Measurements from ENCODE around the gene ERBB2.

Gene ERBB2

GRCh38 chr17:39726617-39727016, 26.8 kb downstream of the ERBB2 start:
- no peak for DNase-seq (ENCODE audit: low spot score)

DNA sequence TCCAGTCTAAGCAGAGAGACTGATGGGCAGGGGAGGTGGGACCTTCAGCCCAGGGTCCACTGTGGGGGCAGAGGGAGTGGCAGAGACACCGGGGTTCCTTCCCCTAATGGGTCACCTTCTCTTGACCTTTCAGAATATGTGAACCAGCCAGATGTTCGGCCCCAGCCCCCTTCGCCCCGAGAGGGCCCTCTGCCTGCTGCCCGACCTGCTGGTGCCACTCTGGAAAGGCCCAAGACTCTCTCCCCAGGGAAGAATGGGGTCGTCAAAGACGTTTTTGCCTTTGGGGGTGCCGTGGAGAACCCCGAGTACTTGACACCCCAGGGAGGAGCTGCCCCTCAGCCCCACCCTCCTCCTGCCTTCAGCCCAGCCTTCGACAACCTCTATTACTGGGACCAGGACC, 27.7 kb downstream of the ERBB2 start:
- no peak for DNase-seq (ENCODE audit: low spot score)

DNA sequence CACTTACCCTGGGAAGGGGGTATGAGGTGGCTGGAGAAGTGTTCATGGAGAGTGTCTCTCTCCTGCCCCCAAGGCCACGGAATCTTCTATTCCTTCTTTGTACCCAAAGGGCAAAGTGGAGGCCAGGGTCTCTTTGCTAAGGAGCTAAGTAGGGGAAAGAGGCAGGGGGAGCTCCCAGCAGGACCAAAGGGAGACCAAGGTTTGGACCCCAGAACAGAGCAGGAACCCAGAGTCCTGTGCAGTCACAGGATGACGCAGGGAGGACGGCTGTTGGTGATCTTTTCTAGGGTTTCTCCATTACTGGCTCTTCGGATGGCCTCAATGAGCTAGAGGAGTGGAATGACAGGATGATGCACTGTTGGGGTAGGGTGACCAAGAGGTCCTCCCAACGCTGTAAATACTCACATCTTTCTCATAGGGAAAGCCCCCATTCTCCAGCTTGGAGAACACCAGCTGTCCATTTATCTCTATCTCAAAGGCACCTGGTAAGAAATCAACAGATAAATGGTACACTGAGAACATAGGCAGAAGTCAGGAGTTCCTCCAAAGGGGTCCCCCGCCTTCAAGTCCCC, 29.5 kb downstream of the ERBB2 start:
- peak; percentile 62 for DNase-seq (ENCODE audit: low spot score)

DNA sequence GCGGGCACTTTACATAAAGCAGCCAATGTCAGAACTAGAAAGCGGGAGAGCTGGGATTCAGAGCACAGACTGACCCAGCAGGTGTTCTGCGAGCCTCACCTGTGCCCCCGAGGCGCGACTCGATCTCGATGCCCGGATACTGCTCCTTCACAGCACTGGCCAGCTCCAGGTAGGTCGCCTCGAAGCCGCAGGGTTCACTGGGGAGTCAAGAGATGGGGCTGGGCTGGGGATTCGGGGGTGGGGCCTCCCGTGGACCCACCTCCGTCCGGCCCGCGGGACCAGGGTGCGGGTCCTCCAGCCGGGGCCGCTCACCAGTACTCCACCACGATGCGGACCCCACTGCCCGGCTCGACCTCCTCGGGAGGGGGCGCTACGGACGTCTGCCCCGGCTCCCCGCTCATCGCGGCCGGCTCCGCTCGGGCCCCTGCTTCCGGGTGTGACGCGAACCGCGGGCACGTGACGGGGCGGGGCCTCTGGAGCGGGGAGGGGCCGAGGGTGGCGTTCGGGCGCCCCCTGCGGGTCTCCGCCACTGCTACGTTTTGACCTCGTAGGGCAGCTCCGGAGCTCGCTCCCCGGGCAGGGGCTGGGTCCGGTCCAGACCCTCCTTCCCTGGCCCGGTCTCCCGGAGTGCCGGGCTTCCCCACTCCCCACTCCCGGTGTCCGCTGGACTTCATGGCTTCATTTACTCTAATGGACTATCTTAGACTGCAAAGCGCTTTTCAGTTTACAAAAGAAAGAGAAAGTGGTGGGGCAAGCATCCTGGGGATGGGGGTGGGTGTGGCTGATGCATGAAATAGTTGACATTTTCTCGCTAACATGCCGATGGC, 30.4 kb downstream of the ERBB2 start, which contains the start of gene MIEN1:
MIEN1 (minus strand) TSS at position 438 of the 827 bp plus-strand sequence; CDS start at position 401, 37 bp downstream.
- DNase-seq (ENCODE audit: low spot score) = peak; percentile 84

GRCh38 chr17:39732586-39732985, 32.7 kb downstream of the ERBB2 start:
- DNase-seq (ENCODE audit: low spot score) = no peak

DNA sequence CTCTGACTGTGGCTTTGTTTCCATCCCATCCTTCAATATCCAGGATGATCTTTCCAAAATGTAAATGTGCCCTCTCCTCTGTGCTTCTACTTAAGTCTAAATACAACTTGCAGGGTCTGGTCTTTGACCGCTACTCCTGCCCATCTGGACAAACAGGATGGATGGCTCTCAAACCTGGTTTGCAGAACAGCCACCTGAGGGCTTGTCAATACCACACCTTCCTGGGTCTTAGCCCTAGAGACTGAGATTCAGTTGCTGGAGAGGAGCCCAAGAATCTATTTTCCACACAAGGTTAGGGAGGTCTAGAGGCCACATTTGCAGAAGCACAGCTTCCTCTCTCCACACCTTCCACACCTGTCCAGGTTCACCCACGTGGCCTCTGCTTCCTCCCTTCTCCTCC, 36.0 kb downstream of the ERBB2 start:
- DNase-seq (ENCODE audit: low spot score) = no peak

GRCh38 chr17:39736319-39737165, 36.7 kb downstream of the ERBB2 start:
- DNase-seq (ENCODE audit: low spot score) = peak; percentile 46

DNA sequence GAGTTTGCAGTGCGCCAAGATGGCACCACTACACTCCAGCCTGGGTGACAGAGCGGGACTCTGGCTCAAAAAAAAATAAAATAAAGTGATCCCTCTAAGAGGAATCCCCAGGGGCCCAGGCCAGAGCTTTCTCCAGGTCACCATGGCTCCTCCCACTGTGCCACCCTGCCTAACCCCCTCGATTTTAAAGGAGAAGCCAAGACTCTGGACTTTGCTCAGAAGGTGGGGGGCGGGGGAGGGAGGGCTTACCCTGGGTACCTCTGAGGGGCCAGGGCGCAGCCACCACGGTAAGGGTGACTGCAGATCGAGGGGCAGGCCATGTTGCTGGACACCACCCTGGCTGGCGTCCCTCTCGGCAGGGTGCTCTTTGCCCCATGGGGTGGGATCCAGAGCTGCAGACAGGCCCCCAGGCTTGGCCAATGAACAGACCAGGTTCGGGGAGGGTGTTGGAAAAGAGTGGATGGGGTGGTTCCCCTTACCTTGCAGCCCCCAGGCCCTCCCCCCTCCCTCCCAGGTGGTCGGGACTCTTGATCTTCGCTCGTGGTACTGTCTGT, 37.4 kb downstream of the ERBB2 start:
- DNase-seq (ENCODE audit: low spot score) = no peak

DNA sequence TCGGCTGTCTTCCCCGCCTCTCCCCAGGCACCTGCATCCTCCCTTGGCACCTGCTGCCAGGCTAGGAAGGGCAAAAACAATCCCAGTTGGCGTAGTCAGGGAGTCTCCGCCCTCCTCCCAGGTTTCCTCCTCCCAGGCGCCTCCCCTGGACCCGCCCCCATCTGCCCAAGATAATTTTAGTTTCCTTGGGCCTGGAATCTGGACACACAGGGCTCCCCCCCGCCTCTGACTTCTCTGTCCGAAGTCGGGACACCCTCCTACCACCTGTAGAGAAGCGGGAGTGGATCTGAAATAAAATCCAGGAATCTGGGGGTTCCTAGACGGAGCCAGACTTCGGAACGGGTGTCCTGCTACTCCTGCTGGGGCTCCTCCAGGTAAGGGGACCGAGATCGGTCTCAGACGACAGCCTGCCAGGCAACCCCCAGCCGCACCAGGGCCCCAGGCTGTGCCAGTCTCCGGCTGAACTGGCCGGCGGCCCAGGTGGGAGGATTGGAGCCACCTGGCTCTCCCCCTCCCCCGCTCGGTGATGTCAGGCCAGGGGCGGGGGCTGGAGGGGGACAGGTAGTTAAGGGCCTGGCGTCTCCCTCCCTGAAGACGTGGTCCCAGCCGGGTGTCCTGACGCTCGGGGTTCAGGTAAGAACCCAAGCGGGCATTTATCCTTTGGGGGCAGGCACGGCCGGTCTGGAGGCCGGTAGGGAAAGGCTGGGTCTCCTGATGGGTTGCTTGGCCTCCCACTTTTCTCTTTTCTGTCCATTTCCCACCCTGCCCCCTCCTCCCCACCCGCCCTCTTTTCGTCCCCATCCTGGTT, 38.1 kb downstream of the ERBB2 start, which contains the start of gene GRB7:
GRB7 (plus strand) TSS at position 179 of the 808 bp plus-strand sequence. CDS start 4,364 bp downstream, outside the sequence.
- no peak for DNase-seq (ENCODE audit: low spot score)

GRCh38 chr17:39738568-39738901, 38.7 kb downstream of the ERBB2 start:
- DNase-seq (ENCODE audit: low spot score) = no peak

DNA sequence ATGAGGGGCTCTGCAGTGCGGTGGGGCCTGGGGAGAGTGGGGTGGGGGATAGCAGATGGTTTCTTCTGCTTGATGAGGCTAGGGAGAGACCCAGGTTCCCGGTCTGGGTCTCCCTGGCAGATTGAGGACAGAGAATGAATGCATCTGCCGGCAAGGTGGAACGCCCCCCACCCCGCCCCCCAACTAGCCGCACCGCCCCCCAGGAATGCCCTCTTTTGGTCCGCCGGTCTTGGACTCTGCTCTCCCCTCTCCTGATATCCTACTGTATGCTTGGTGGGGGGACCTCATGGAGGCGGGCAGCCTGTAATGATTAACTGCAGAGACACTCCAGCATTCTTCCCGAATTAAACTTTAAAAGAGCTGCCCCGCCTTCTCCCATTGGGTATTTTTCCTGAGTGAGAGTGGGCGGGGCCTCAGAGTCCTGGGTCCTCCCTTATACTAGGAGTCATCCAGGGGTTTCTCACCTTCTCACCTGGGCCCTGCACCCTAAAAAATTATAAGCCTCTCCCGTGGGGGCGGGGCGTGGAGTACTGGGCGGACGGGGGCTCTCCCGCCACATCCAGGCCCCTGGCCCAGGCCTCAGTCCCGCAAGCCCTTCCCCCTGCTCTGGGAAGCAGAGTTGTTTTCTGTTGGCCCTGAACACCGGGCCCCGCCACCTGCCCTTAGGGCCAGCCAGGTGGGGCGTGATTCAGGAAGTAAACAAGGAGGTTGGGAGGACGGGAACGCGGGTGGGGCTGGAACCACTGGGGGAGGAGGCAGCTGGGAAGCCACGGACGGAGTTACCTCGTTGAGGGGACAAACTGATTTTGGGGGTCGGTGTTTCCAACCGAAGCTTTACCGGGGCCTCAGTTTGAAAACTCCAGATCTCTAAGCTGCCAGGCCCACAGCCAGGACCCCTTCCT, 39.4 kb downstream of the ERBB2 start:
- DNase-seq (ENCODE audit: low spot score) = no peak

DNA sequence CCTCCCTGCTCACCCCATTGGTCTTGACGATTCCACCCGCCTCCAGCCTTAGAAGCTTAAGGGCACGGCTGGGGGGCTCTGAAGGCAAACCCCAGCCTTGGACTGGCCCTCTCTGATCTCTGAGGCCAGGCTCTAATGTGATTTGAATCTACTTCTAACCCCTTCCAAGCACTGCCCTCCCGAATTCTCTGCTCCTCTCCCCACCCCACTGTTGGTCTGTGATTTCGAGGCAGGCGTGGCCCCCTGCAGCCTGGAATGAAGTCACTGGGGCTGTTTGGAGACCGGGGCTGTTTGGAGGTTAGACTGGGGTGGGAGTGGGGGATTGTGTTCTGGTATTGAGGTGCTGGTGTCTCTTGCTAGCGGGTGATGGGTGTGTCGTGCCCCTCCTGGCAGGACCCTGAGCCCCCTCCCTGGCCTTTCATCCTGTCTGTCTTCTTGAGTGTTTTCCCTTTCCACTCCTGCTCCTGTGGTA, 40.1 kb downstream of the ERBB2 start:
- DNase-seq (ENCODE audit: low spot score) = no peak

DNA sequence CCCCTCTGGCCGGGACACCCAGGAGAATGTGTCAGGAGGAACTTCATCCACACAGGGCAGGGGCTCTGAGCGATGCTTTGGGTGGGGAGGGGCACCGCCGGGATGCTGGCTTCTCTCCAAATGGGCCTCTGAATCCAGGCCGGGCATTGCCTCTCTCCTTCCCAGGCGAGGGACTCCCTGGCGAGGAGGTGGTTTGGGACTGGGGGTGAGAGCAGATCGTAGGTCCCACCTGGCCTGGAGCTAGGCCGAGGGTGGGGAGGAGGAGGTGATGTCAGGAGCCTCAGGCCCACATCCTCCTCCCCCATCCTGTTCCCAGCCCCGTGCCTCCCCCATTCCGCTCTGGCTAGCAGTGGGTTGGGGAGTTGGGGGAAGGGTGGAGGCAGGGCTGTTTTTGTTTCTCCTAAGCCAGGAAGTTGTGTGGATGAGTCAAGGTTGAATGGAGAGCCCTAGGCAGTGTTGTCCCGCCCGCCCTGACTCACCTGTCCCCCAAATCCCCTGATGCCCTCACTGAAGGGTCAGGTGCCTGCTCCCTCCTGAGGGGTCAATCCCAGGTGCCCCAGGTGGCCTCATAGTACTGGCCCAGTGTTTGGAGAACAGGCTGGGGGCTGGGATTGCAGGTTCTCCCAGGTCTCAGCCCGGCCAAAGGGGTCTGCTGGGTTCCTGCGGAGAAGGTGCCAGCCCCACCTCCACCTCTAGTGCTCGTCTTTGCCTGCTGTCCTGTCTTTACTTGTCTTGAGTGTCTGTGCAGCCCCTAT, 40.7 kb downstream of the ERBB2 start:
- no peak for DNase-seq (ENCODE audit: low spot score)

- DNase-seq (ENCODE audit: low spot score) = no peak
Observed at GRCh38 chr17:39742126-39742855, 42.4 kb downstream of the ERBB2 start.

- DNase-seq (ENCODE audit: low spot score) = no peak
Observed at GRCh38 chr17:39742856-39743436, 43.1 kb downstream of the ERBB2 start.

DNA sequence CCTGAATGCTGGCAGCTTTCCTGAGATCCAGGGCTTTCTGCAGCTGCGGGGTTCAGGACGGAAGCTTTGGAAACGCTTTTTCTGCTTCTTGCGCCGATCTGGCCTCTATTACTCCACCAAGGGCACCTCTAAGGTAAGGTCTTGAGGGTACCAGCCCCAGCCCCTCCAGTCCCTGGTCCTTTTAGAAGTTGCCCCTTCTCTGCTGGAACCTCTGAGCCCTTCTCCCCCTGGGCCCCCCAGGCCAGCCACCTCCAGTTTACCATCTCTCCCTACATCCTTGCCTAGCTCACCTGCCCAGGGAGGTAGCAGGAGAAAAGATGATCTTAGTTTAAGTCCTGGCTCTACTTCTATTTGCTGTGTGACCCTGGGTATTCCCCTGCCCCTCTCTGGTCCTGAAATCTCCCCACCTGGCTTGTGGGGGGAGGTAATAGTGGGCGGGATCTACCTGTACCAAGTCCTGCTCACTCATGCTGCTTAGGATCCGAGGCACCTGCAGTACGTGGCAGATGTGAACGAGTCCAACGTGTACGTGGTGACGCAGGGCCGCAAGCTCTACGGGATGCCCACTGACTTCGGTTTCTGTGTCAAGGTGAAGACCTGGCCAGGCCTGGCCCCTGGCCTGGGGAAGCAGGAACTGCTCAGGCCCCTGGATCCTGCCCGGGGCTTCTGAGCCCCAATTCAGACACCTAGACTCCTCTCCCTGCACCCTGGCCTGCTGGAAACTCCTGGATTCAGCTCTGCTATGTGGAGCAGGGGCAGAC, 44.4 kb downstream of the ERBB2 start:
- DNase-seq (ENCODE audit: low spot score) = no peak

- DNase-seq (ENCODE audit: low spot score) = no peak
Observed at GRCh38 chr17:39744836-39745215, 45.0 kb downstream of the ERBB2 start.
